ENCODE results near the gene TIMM21.

The TIMM21 gene

GRCh38 chr18:74153377-74153776, 5.1 kb downstream of the TIMM21 start:
- no peak for TF ChIP-seq CTCF (IDR thresholded peaks at IDR 0.05; ENCODE audit: low read depth, low read length)
- peak in 1 of 2 donors; percentile 22 for DNase-seq (ENCODE audit: low read depth in 2 of 2)
- no peak overlapping the region for H3K4me3 ChIP-seq (replicated peaks in 1 of 2; ENCODE audit: low read depth in 2 of 2, low read length in 2 of 2)

GRCh38 chr18:74153793-74154192, 5.5 kb downstream of the TIMM21 start:
- no peak for TF ChIP-seq CTCF (IDR thresholded peaks at IDR 0.05; ENCODE audit: low read depth, low read length)
- H3K4me3 ChIP-seq (replicated peaks in 1 of 2; ENCODE audit: low read depth in 2 of 2, low read length in 2 of 2) = no peak overlapping the region
- DNase-seq (ENCODE audit: low read depth in 2 of 2) = no peak

- TF ChIP-seq CTCF (IDR thresholded peaks at IDR 0.05; ENCODE audit: low read depth, low read length) = no peak
- H3K4me3 ChIP-seq (replicated peaks in 1 of 2; ENCODE audit: low read depth in 2 of 2, low read length in 2 of 2) = no peak overlapping the region
- DNase-seq (ENCODE audit: low read depth in 2 of 2) = no peak
Observed at GRCh38 chr18:74154716-74155115, 6.4 kb downstream of the TIMM21 start.

GRCh38 chr18:74155276-74155675, 7.0 kb downstream of the TIMM21 start:
- no peak for DNase-seq (ENCODE audit: low read depth in 2 of 2)
- no peak overlapping the region for H3K4me3 ChIP-seq (replicated peaks in 1 of 2; ENCODE audit: low read depth in 2 of 2, low read length in 2 of 2)
- TF ChIP-seq CTCF (IDR thresholded peaks at IDR 0.05; ENCODE audit: low read depth, low read length) = no peak

- DNase-seq (ENCODE audit: low read depth in 2 of 2) = no peak
- H3K4me3 ChIP-seq (replicated peaks in 1 of 2; ENCODE audit: low read depth in 2 of 2, low read length in 2 of 2) = no peak overlapping the region
- no peak for TF ChIP-seq CTCF (IDR thresholded peaks at IDR 0.05; ENCODE audit: low read depth, low read length)
Observed at GRCh38 chr18:74163019-74163660, 14.8 kb downstream of the TIMM21 start.

DNA sequence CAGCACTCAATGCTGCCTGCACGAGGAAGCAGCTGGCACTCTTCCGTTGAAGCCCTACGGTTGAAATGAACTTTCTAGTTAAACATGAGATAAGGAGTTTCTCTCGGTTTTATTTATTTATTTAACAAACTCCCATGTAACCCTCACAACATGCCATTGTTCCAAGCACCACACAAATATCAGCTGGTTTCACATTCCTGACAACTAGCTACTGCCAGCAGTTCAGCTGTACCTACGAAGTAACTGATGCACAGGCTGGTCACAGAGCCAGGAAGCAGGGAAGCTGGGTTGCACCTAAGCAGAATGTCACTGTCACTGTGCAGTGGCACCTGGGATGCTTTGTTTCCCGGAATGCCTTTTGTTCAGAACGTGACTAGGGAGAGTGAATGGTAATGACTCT, 18.1 kb downstream of the TIMM21 start:
- no peak overlapping the region for H3K4me3 ChIP-seq (replicated peaks in 1 of 2; ENCODE audit: low read depth in 2 of 2, low read length in 2 of 2)
- DNase-seq (ENCODE audit: low read depth in 2 of 2) = no peak
- no peak for TF ChIP-seq CTCF (IDR thresholded peaks at IDR 0.05; ENCODE audit: low read depth, low read length)
